LNCAP (cell line): ENCODE data around the gene FBXL5.

Experiments
- CTCF ChIP-seq: fragments of 450-650 bp; IDR thresholded peaks from 2 replicates; pipeline ENCODE4 v1.5.1; 2017; ENCODE audit warnings: mild to moderate bottlenecking

The FBXL5 gene

GRCh38 chr4:15667006-15667405, 11.8 kb upstream of the FBXL5 start:
- no peak for TF ChIP-seq CTCF

GRCh38 chr4:15665753-15666365, 10.7 kb upstream of the FBXL5 start:
- no peak for TF ChIP-seq CTCF

- TF ChIP-seq CTCF: no peak
Measured at GRCh38 chr4:15659768-15660570, 4.8 kb upstream of the FBXL5 start.

- no peak for TF ChIP-seq CTCF
Measured at GRCh38 chr4:15658781-15659180, 3.6 kb upstream of the FBXL5 start.

GRCh38 chr4:15658136-15658770, 3.1 kb upstream of the FBXL5 start:
- no peak for TF ChIP-seq CTCF

- no peak for TF ChIP-seq CTCF
Measured at GRCh38 chr4:15657366-15657765, 2.2 kb upstream of the FBXL5 start.

GRCh38 chr4:15656038-15656470, 897 bp upstream of the FBXL5 start:
- TF ChIP-seq CTCF: no peak
